NCI-H510A treated with DMSO at 0.1 percent for 48 hours (cell line): ENCODE measurements around the gene PDZD2.

Source experiments
- DNase-seq: peaks from one replicate; lab custom pipeline; 2025; lab: John Stamatoyannopoulos, UW

The PDZD2 gene

GRCh38 chr5:31884896-31885295, 246.0 kb downstream of the PDZD2 start:
- no peak for DNase-seq

GRCh38 chr5:31886206-31886605, 247.3 kb downstream of the PDZD2 start:
- DNase-seq, result no peak

- no peak for DNase-seq
These were observed 248.6 kb downstream of the PDZD2 start for GRCh38 chr5:31887556-31887955.

GRCh38 chr5:31888564-31888963, 249.6 kb downstream of the PDZD2 start:
- DNase-seq, result no peak

- DNase-seq, result no peak
These were observed 250.2 kb downstream of the PDZD2 start for GRCh38 chr5:31889001-31889561.

- DNase-seq, result no peak
These were observed 251.1 kb downstream of the PDZD2 start for GRCh38 chr5:31890046-31890445.

- DNase-seq, result no peak
These were observed 255.2 kb downstream of the PDZD2 start for GRCh38 chr5:31894141-31894540.

- no peak for DNase-seq
These were observed 256.4 kb downstream of the PDZD2 start for GRCh38 chr5:31895199-31895820.

GRCh38 chr5:31898036-31898632, 259.2 kb downstream of the PDZD2 start:
- DNase-seq, result no peak

GRCh38 chr5:31900296-31900865, 261.4 kb downstream of the PDZD2 start:
- no peak for DNase-seq

GRCh38 chr5:31901807-31902530, 263.0 kb downstream of the PDZD2 start:
- DNase-seq, result no peak

- DNase-seq, result no peak
These were observed 269.5 kb downstream of the PDZD2 start for GRCh38 chr5:31908396-31908795.

- no peak for DNase-seq
These were observed 270.1 kb downstream of the PDZD2 start for GRCh38 chr5:31909073-31909472.

GRCh38 chr5:31911291-31912265, 272.6 kb downstream of the PDZD2 start:
- no peak for DNase-seq

GRCh38 chr5:31913808-31914207, 274.9 kb downstream of the PDZD2 start:
- DNase-seq, result no peak

- no peak for DNase-seq
These were observed 277.4 kb downstream of the PDZD2 start for GRCh38 chr5:31916327-31916726.

- DNase-seq, result no peak
These were observed 279.8 kb downstream of the PDZD2 start for GRCh38 chr5:31918739-31919138.

- DNase-seq, result no peak
These were observed 282.9 kb downstream of the PDZD2 start for GRCh38 chr5:31921852-31922305.

GRCh38 chr5:31924005-31924404, 285.1 kb downstream of the PDZD2 start:
- no peak for DNase-seq

GRCh38 chr5:31931874-31932273, 292.9 kb downstream of the PDZD2 start:
- DNase-seq, result no peak

GRCh38 chr5:31934156-31934555, 295.2 kb downstream of the PDZD2 start:
- no peak for DNase-seq
